NCI-H187 (cell line): ENCODE data around the gene HS6ST3.

ENCODE experiments used
- DNase-seq, 2 experiments: peaks; one replicate each; lab custom pipeline; 2025; lab: John Stamatoyannopoulos, UW

HS6ST3 gene

GRCh38 chr13:96540670-96541069 is 450.8 kb downstream of the HS6ST3 start:
- DNase-seq = no peak

- no peak for DNase-seq
Observed at GRCh38 chr13:96542986-96543385, 453.1 kb downstream of the HS6ST3 start.

- no peak for DNase-seq
Observed at GRCh38 chr13:96544957-96545356, 455.1 kb downstream of the HS6ST3 start.

GRCh38 chr13:96546463-96546862 is 456.6 kb downstream of the HS6ST3 start:
- DNase-seq = no peak

- no peak for DNase-seq
Observed at GRCh38 chr13:96551546-96551945, 461.6 kb downstream of the HS6ST3 start.

GRCh38 chr13:96552559-96552958 is 462.7 kb downstream of the HS6ST3 start:
- DNase-seq = no peak

GRCh38 chr13:96553796-96554195 is 463.9 kb downstream of the HS6ST3 start:
- no peak for DNase-seq

- no peak for DNase-seq
Observed at GRCh38 chr13:96573563-96573962, 483.7 kb downstream of the HS6ST3 start.

GRCh38 chr13:96575423-96576320 is 485.8 kb downstream of the HS6ST3 start:
- no peak for DNase-seq

- DNase-seq = no peak
Observed at GRCh38 chr13:96581741-96582140, 491.8 kb downstream of the HS6ST3 start.

- no peak for DNase-seq
Observed at GRCh38 chr13:96615252-96615651, 525.3 kb downstream of the HS6ST3 start.

GRCh38 chr13:96617528-96617927 is 527.6 kb downstream of the HS6ST3 start:
- DNase-seq = no peak

- DNase-seq = no peak
Observed at GRCh38 chr13:96621634-96622183, 531.8 kb downstream of the HS6ST3 start.

- no peak for DNase-seq
Observed at GRCh38 chr13:96629331-96629730, 539.4 kb downstream of the HS6ST3 start.

GRCh38 chr13:96632536-96633320 is 542.8 kb downstream of the HS6ST3 start:
- no peak for DNase-seq

- DNase-seq = no peak
Observed at GRCh38 chr13:96636001-96636709, 546.2 kb downstream of the HS6ST3 start.

GRCh38 chr13:96637039-96637438 is 547.1 kb downstream of the HS6ST3 start:
- DNase-seq = no peak

GRCh38 chr13:96646101-96646500 is 556.2 kb downstream of the HS6ST3 start:
- no peak for DNase-seq

- DNase-seq = no peak
Observed at GRCh38 chr13:96646515-96647211, 556.8 kb downstream of the HS6ST3 start.

- no peak for DNase-seq
Observed at GRCh38 chr13:96650301-96650886, 560.5 kb downstream of the HS6ST3 start.

- DNase-seq = no peak
Observed at GRCh38 chr13:96651598-96651997, 561.7 kb downstream of the HS6ST3 start.
